GM23338 (cell line): ENCODE data around the gene MYO16. TPM values are rescaled to one million over a fixed set of nuclear protein-coding genes. Genes with fewer than 3 reads are reported as not detected.

Experiments used
- ATAC-seq: fragments of 200-7000 bp; cut with Tn5 transposase; 3 replicates; pipeline ENCODE4 v1.9.1; 2020
- DNase-seq: peaks from one replicate; pipeline ENCODE4 v3.0.0-alpha.2; 2015; ENCODE audit warnings: low spot score
- H2AFZ ChIP-seq: fragments of 200-600 bp; sonication (generic); 2 replicates; pipeline ENCODE4 v1.8.0; 2016; ENCODE audit warnings: antibody characterized with exemption, mild to moderate bottlenecking, moderate library complexity
- H3F3A ChIP-seq: fragments of 200-600 bp; sonication (generic); replicated peaks from 2 replicates; pipeline ENCODE4 v1.8.0; 2017; ENCODE audit warnings: antibody characterized with exemption, mixed run types, low read depth
- H3K27ac ChIP-seq: fragments of 200-600 bp; sonication (generic); 2 replicates; pipeline ENCODE4 v1.6.1; 2016; ENCODE audit warnings: low read depth
- H3K27me3 ChIP-seq: fragments of 200-600 bp; sonication (generic); 2 replicates; pipeline ENCODE4 v1.8.0; 2016; ENCODE audit warnings: mild to moderate bottlenecking, mixed run types, moderate library complexity; ENCODE audit not compliant: insufficient read depth
- H3K36me3 ChIP-seq: fragments of 200-600 bp; sonication (generic); 2 replicates; pipeline ENCODE4 v1.8.0; 2016; ENCODE audit warnings: mild to moderate bottlenecking; ENCODE audit not compliant: insufficient read depth
- H3K4me1 ChIP-seq: fragments of 200-600 bp; sonication (generic); 2 replicates; pipeline ENCODE4 v1.8.0; 2016; ENCODE audit warnings: mild to moderate bottlenecking, moderate library complexity; ENCODE audit not compliant: insufficient read depth
- H3K4me2 ChIP-seq: fragments of 200-600 bp; sonication (generic); 2 replicates; pipeline ENCODE4 v1.7.1; 2017; ENCODE audit warnings: mixed run types
- H3K4me3 ChIP-seq: fragments of 200-600 bp; sonication (generic); 2 replicates; pipeline ENCODE4 v1.6.1; 2016; ENCODE audit warnings: mixed run types
- H3K79me2 ChIP-seq: fragments of 200-600 bp; sonication (generic); replicated peaks from 2 replicates; pipeline ENCODE4 v1.8.0; 2017; ENCODE audit warnings: mild to moderate bottlenecking; ENCODE audit not compliant: insufficient read depth
- H3K9me2 ChIP-seq: fragments of 200-600 bp; sonication (generic); 2 replicates; pipeline ENCODE4 v1.8.0; 2017; ENCODE audit not compliant: insufficient read depth
- H4K20me1 ChIP-seq: fragments of 200-600 bp; sonication (generic); replicated peaks from 2 replicates; pipeline ENCODE4 v1.8.0; 2017; ENCODE audit warnings: mild to moderate bottlenecking; ENCODE audit not compliant: insufficient read depth
- H3K27ac Mint-ChIP-seq: 2 replicates; pipeline ENCODE4 v1.8.0; 2020; ENCODE audit warnings: inconsistent platforms, mild to moderate bottlenecking, moderate library complexity, mixed read lengths
- H3K27me3 Mint-ChIP-seq: 3 replicates; pipeline ENCODE4 v1.8.0; 2022; ENCODE audit warnings: low read depth, mild to moderate bottlenecking, moderate library complexity, mixed read lengths, inconsistent platforms; ENCODE audit not compliant: insufficient read depth, poor library complexity
- H3K36me3 Mint-ChIP-seq: 3 replicates; pipeline ENCODE4 v1.8.0; 2021; ENCODE audit warnings: low read depth, mild to moderate bottlenecking, inconsistent platforms, moderate library complexity, mixed read lengths
- H3K4me1 Mint-ChIP-seq: 3 replicates; pipeline ENCODE4 v1.8.0; 2020; ENCODE audit warnings: mild to moderate bottlenecking, inconsistent platforms, mixed read lengths
- H3K4me3 Mint-ChIP-seq: 3 replicates; pipeline ENCODE4 v1.8.0; 2021; ENCODE audit warnings: moderate library complexity, mild to moderate bottlenecking, inconsistent platforms, mixed read lengths
- H3K9me3 Mint-ChIP-seq: 3 replicates; pipeline ENCODE4 v1.8.0; 2020; ENCODE audit warnings: moderate library complexity, mild to moderate bottlenecking, inconsistent platforms, mixed read lengths
- CREB1 ChIP-seq: fragments of 250-450 bp; sonication (Bioruptor Pico); IDR thresholded peaks from 2 replicates; pipeline ENCODE4 v1.5.0; 2020; ENCODE audit warnings: low read depth, mild to moderate bottlenecking, moderate library complexity
- EZH2 ChIP-seq: fragments of 200-600 bp; sonication (generic); IDR thresholded peaks from one replicate; pipeline ENCODE4 v1.8.0; 2017; ENCODE audit warnings: antibody characterized with exemption, mild to moderate bottlenecking, low read depth; ENCODE audit not compliant: unreplicated experiment
- EZH2phosphoT487 ChIP-seq: fragments of 200-600 bp; sonication (generic); IDR thresholded peaks from one replicate; pipeline ENCODE4 v1.8.1; 2018; ENCODE audit warnings: antibody characterized with exemption; ENCODE audit not compliant: unreplicated experiment
- JUNB ChIP-seq: IDR thresholded peaks from one replicate; pipeline ENCODE4 v1.6.1; 2016; ENCODE audit warnings: antibody characterized with exemption; ENCODE audit not compliant: unreplicated experiment
- NANOG ChIP-seq: IDR thresholded peaks from 2 replicates; pipeline ENCODE4 v1.6.1; 2016; ENCODE audit warnings: antibody characterized with exemption, borderline replicate concordance
- POLR2AphosphoS5 ChIP-seq: IDR thresholded peaks from 2 replicates; pipeline ENCODE4 v1.6.1; 2016; ENCODE audit warnings: antibody characterized with exemption, low read depth
- STAT1 ChIP-seq: IDR thresholded peaks from one replicate; pipeline ENCODE4 v1.6.1; 2016; ENCODE audit warnings: antibody characterized with exemption; ENCODE audit not compliant: unreplicated experiment
- ZNF114 ChIP-seq: fragments of 250-450 bp; sonication (Bioruptor Pico); IDR thresholded peaks from 2 replicates; pipeline ENCODE4 v1.5.0; 2020; ENCODE audit warnings: mild to moderate bottlenecking, moderate library complexity
- ZNF331 ChIP-seq: fragments of 250-450 bp; sonication (Bioruptor Pico); IDR thresholded peaks from 2 replicates; pipeline ENCODE4 v1.5.0; 2020; ENCODE audit warnings: low read depth, mild to moderate bottlenecking, moderate library complexity
- polyA plus RNA-seq: library from polyadenylated mRNA; unstranded; fragments of >200 nt; fragmentation: Nextera tagmentation; extraction: Ambion mirVana; gene quantifications from 2 replicates; pipeline ENCODE4 v1.2.1, GENCODE V29; 2016
- total RNA-seq: library from RNA; depleted of rRNA; stranded (reverse); fragments of >200 nt; shearing (Covaris generic); gene quantifications from 2 replicates; pipeline ENCODE4 v1.2.3, GENCODE V29; 2014
- TF ChIP-seq, protein P1 (sequence below): IDR thresholded peaks from one replicate; pipeline ENCODE4 v1.6.1; 2018; ENCODE audit warnings: antibody characterized with exemption; ENCODE audit not compliant: unreplicated experiment
- TF ChIP-seq, protein P2 (sequence below), 2 experiments: fragments of 200-600 bp in 1 of 2; sonication (generic) in 1 of 2; conservative IDR thresholded peaks; 2 replicates each; pipeline versions ENCODE4 v1.5.1 to v1.6.1; 2016 to 2017; ENCODE audit warnings: antibody characterized with exemption in 2 of 2, low read depth in 2 of 2, mild to moderate bottlenecking in 2 of 2, moderate library complexity in 1 of 2

The MYO16 gene
- total and polyA plus RNA-seq, 2 experiments from 2014 or later, result 0.10 to 0.13 TPM

GRCh38 chr13:109226631-109227030, 597.2 kb downstream of the MYO16 start:
- Histone ChIP-seq H3K4me3 (no peak overlapping the region), H3K4me2 (no peak overlapping the region), H3K79me2 (no peaks in the 10 kb centered on the region), H3K27ac (no peak overlapping the region), H3K9me2 (peaks cover 14% of the 10 kb centered on the region; the same call in 1 of the 2 replicates), H3K4me1 (no peaks in the 10 kb centered on the region), H3K27me3 (no peaks in the 10 kb centered on the region), H2AFZ (no peak overlapping the region), H4K20me1 (no peaks in the 10 kb centered on the region), H3K36me3 (no peaks in the 10 kb centered on the region), H3F3A (no peaks in the 10 kb centered on the region)
- H3K9me3 Mint-ChIP-seq, result peaks cover 28% of the 10 kb centered on the region
- TF ChIP-seq, protein P1, sequence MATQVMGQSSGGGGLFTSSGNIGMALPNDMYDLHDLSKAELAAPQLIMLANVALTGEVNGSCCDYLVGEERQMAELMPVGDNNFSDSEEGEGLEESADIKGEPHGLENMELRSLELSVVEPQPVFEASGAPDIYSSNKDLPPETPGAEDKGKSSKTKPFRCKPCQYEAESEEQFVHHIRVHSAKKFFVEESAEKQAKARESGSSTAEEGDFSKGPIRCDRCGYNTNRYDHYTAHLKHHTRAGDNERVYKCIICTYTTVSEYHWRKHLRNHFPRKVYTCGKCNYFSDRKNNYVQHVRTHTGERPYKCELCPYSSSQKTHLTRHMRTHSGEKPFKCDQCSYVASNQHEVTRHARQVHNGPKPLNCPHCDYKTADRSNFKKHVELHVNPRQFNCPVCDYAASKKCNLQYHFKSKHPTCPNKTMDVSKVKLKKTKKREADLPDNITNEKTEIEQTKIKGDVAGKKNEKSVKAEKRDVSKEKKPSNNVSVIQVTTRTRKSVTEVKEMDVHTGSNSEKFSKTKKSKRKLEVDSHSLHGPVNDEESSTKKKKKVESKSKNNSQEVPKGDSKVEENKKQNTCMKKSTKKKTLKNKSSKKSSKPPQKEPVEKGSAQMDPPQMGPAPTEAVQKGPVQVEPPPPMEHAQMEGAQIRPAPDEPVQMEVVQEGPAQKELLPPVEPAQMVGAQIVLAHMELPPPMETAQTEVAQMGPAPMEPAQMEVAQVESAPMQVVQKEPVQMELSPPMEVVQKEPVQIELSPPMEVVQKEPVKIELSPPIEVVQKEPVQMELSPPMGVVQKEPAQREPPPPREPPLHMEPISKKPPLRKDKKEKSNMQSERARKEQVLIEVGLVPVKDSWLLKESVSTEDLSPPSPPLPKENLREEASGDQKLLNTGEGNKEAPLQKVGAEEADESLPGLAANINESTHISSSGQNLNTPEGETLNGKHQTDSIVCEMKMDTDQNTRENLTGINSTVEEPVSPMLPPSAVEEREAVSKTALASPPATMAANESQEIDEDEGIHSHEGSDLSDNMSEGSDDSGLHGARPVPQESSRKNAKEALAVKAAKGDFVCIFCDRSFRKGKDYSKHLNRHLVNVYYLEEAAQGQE, result no peak
- no peak for TF ChIP-seq STAT1
- ATAC-seq, result no peak
- H3K27ac Mint-ChIP-seq, result no peak overlapping the region
- no peaks in the 10 kb centered on the region for H3K4me1 Mint-ChIP-seq
- DNase-seq, result no peak
- H3K4me3 Mint-ChIP-seq, result no peak overlapping the region
- peaks cover 3% of the 10 kb centered on the region for H3K27me3 Mint-ChIP-seq
- peaks cover 21% of the 10 kb centered on the region for H3K36me3 Mint-ChIP-seq

GRCh38 chr13:109227344-109227940, 598.0 kb downstream of the MYO16 start:
- Mint-ChIP-seq H3K36me3 (peaks cover 21% of the 10 kb centered on the region), H3K4me1 (no peaks in the 10 kb centered on the region), H3K27ac (no peak overlapping the region), H3K27me3 (peaks cover 3% of the 10 kb centered on the region), H3K9me3 (peaks cover 26% of the 10 kb centered on the region), H3K4me3 (no peak overlapping the region)
- TF ChIP-seq JUNB (no peak), EZH2 (no peak), STAT1 (no peak), NANOG (no peak), POLR2AphosphoS5 (no peak), ZNF331 (CRISPR knock-in tag) (no peak), CREB1 (no peak), ZNF114 (CRISPR knock-in tag) (no peak), EZH2phosphoT487 (no peak)
- TF ChIP-seq, protein P2, sequence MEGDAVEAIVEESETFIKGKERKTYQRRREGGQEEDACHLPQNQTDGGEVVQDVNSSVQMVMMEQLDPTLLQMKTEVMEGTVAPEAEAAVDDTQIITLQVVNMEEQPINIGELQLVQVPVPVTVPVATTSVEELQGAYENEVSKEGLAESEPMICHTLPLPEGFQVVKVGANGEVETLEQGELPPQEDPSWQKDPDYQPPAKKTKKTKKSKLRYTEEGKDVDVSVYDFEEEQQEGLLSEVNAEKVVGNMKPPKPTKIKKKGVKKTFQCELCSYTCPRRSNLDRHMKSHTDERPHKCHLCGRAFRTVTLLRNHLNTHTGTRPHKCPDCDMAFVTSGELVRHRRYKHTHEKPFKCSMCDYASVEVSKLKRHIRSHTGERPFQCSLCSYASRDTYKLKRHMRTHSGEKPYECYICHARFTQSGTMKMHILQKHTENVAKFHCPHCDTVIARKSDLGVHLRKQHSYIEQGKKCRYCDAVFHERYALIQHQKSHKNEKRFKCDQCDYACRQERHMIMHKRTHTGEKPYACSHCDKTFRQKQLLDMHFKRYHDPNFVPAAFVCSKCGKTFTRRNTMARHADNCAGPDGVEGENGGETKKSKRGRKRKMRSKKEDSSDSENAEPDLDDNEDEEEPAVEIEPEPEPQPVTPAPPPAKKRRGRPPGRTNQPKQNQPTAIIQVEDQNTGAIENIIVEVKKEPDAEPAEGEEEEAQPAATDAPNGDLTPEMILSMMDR (conservative IDR thresholded peaks at IDR 0.05; ENCODE audit: low read depth in 2 of 2), result no peak
- no peak for DNase-seq
- Histone ChIP-seq H3K27me3 (no peaks in the 10 kb centered on the region), H4K20me1 (no peaks in the 10 kb centered on the region), H2AFZ (no peak overlapping the region), H3F3A (no peaks in the 10 kb centered on the region), H3K4me1 (no peaks in the 10 kb centered on the region), H3K9me2 (peaks cover 14% of the 10 kb centered on the region; the same call in 1 of the 2 replicates), H3K4me2 (no peak overlapping the region), H3K4me3 (no peak overlapping the region), H3K27ac (no peak overlapping the region), H3K36me3 (no peaks in the 10 kb centered on the region), H3K79me2 (no peaks in the 10 kb centered on the region)
- ATAC-seq, result no peak
